ENCODE measurements around the gene CCR6.

GRCh38 chr6:167163476-167164011 lies 40.6 kb downstream of the CCR6 start:
- TF ChIP-seq CTCF (IDR thresholded peaks at IDR 0.05) (no peak), POLR2A (IDR thresholded peaks at IDR 0.05) (no peak), POLR2AphosphoS5 (IDR thresholded peaks at IDR 0.05) (no peak), EP300 (IDR thresholded peaks at IDR 0.05) (no peak)

Data from sigmoid colon (tissue), 4 donors.